Mucosa of stomach (tissue), 1 donor: Measurements from ENCODE around the gene EXD2.
"Not testable (repeated sequence)": the region's sequence is repeated elsewhere in the genome, so short reads cannot be mapped to it uniquely, and the experiment has no call there.

Source experiments
- H3K27me3 ChIP-seq: one replicate; pipeline ENCODE4 v1.7.0; 2013; ENCODE audit warnings: mild to moderate bottlenecking, low read length; ENCODE audit not compliant: control insufficient read depth, insufficient read depth
- H3K36me3 ChIP-seq: one replicate; pipeline ENCODE4 v1.7.0; 2013; ENCODE audit warnings: low read length; ENCODE audit not compliant: control insufficient read depth, insufficient read depth
- H3K4me1 ChIP-seq: one replicate; pipeline ENCODE4 v1.7.0; 2013; ENCODE audit warnings: mild to moderate bottlenecking, low read length; ENCODE audit not compliant: control insufficient read depth, insufficient read depth
- H3K4me3 ChIP-seq: one replicate; pipeline ENCODE4 v1.7.0; 2013; ENCODE audit warnings: low read length
- H3K9ac ChIP-seq: one replicate; pipeline ENCODE4 v1.7.0; 2013; ENCODE audit warnings: mild to moderate bottlenecking, low read length, moderate library complexity
- H3K9me3 ChIP-seq: one replicate; pipeline ENCODE4 v1.7.0; 2013; ENCODE audit warnings: mild to moderate bottlenecking, low read length, moderate library complexity; ENCODE audit not compliant: control insufficient read depth
- donor health status: Pancreatic carcinoma.

EXD2 gene

DNA sequence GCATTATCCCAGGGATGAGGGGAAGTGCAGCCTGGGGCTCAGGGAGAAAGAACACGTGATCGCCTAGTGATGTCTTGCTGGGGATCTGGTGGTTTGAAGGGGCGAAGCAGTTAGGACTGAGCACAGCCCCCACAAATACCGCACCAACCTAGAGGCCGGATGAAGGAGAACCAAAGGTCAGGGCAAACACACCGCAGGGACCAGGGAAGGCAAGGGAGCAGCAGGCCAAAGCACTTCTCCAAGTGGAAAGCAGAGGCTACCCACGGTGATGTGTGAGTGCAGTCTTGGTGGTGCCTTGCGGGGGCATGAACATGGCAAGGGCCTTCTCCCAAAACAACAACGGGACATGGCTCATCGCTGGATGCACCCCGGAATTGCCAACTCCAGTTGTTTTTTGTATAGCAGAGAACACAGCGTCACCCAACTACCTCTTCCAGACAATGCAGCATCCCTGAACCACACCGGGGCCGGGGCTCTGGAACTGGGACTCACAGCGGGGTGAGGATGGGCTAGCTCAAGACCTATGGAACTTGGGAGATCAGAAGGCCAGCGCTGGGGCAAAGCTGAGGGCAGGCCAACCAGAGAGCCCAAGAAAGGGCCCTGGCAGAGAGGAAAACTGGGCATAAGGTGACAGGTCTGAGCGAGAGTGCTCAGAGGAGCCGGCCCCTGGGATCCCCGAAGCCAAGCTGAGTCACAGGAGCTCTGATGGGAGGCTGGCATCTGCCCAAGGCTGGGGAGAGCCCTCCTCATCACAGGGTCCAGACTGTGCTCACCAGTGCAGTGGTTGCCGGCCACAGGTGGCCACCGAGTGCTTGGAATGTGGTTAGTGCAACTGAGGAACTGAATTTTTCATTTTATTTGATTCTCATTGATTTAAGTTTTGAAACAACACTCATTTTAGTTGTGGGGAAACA is 79.8 kb downstream of the EXD2 start:
- Histone ChIP-seq H3K27me3 (peaks cover 6% of the 10 kb centered on the region), H3K4me3 (no peak overlapping the region), H3K9me3 (no peaks in the 10 kb centered on the region), H3K9ac (no peak overlapping the region), H3K36me3 (no peaks in the 10 kb centered on the region), H3K4me1 (no peaks in the 10 kb centered on the region)

DNA sequence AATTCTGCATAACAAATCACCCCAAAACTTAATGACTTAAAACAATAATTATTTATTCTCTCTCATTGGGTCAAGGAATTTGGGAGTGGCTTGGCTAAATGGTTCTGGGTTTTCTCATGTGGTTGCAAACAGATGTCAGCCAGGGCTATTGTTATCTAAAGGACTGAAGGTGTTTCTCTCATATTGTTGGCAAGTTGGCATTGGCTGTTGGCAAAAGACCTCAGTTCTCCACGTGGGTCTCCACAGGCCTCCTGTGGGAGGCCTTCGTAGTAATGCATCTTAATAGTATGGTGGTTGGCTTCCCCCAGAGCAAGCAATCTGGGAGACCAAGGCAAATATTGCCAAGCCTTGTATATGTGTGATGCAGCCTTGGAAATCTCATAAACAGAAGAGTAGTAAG is 83.0 kb downstream of the EXD2 start:
- Histone ChIP-seq H3K36me3 (no peaks in the 10 kb centered on the region), H3K4me3 (no peak overlapping the region), H3K27me3 (no peaks in the 10 kb centered on the region), H3K9me3 (no peaks in the 10 kb centered on the region), H3K9ac (no peak overlapping the region), H3K4me1 (no peaks in the 10 kb centered on the region)

DNA sequence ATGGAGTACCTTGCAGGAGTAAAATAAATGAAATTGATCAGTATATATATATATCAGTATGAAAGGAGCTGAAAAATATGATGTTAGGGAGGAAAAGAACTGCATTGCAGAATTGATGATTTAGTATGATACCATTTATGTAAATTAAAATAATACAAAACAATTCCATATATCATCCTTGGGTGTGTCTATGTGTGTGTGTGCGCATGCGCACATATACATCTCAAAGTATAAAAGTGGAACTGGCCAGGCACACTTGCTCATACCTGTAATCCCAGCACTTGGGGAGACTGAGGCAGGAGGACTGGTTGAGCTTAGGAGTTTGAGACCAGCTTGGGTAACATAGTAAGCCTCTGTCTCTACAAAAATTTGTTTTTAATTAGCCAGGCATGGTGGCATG is 84.0 kb downstream of the EXD2 start:
- no peaks in the 10 kb centered on the region for H3K27me3 ChIP-seq
- H3K4me3 ChIP-seq = no peak overlapping the region
- H3K9me3 ChIP-seq = no peaks in the 10 kb centered on the region
- no peaks in the 10 kb centered on the region for H3K36me3 ChIP-seq
- H3K9ac ChIP-seq = no peak overlapping the region
- no peaks in the 10 kb centered on the region for H3K4me1 ChIP-seq

GRCh38 chr14:69277356-69277755 is 86.1 kb downstream of the EXD2 start:
- H3K4me1 ChIP-seq, H3K9me3 ChIP-seq, H3K9ac ChIP-seq, H3K36me3 ChIP-seq, H3K27me3 ChIP-seq, H3K4me3 ChIP-seq: not testable (repeated sequence)

- no peak overlapping the region for H3K4me3 ChIP-seq
- H3K4me1 ChIP-seq = no peaks in the 10 kb centered on the region
- no peaks in the 10 kb centered on the region for H3K36me3 ChIP-seq
- H3K27me3 ChIP-seq = peaks cover 5% of the 10 kb centered on the region
- no peaks in the 10 kb centered on the region for H3K9me3 ChIP-seq
- H3K9ac ChIP-seq = no peak overlapping the region
Measured at GRCh38 chr14:69280746-69281291, 89.5 kb downstream of the EXD2 start.

DNA sequence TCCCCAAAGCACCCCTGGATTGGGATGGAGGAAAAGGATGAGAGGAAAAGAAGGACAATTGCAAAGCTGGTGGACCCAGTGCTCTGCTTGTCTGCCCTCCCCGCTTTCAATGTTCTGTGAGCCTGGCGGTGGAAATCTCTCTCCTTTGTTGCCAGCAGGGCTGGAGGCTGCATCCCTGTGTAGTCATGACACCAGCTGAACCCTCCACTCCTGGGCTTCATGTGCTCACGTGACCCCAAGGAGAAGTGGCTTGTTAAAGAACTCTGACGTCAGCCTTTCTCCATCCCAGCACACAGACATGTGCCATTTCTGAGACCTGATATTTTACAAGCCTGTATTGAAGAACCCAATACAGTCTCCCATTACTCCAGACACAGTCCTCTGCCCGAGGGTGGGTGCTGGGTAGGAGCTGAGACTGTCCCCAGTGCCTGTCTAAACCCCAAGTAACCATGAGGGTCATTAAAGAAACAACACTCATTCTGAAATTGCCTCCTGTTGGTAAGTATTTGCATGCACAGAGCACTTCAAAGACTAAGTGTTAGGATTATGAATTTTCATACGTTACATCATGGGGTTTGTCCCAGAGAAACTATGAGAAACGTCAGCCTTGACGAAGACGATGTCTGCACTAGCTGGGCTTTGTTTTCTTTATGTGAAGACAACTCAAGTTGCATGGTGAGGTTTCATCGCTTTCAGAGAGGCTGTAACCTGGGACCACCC is 90.3 kb downstream of the EXD2 start:
- H3K27me3 ChIP-seq = peaks cover 5% of the 10 kb centered on the region

GRCh38 chr14:69282448-69282847 is 91.2 kb downstream of the EXD2 start:
- H3K9me3 ChIP-seq = no peaks in the 10 kb centered on the region
- no peaks in the 10 kb centered on the region for H3K4me1 ChIP-seq

More for the DNA sequence above, 90.3 kb downstream of the EXD2 start:
- Histone ChIP-seq H3K9ac (no peak overlapping the region), H3K36me3 (no peaks in the 10 kb centered on the region), H3K9me3 (no peaks in the 10 kb centered on the region), H3K4me1 (no peaks in the 10 kb centered on the region), H3K4me3 (no peak overlapping the region)

GRCh38 chr14:69284170-69284569 is 92.9 kb downstream of the EXD2 start:
- Histone ChIP-seq H3K4me3 (no peak overlapping the region), H3K4me1 (no peaks in the 10 kb centered on the region), H3K27me3 (peaks cover 5% of the 10 kb centered on the region), H3K36me3 (no peaks in the 10 kb centered on the region), H3K9me3 (no peaks in the 10 kb centered on the region), H3K9ac (no peak overlapping the region)

More at GRCh38 chr14:69282448-69282847, 91.2 kb downstream of the EXD2 start:
- Histone ChIP-seq H3K4me3 (no peak overlapping the region), H3K27me3 (peaks cover 5% of the 10 kb centered on the region), H3K36me3 (no peaks in the 10 kb centered on the region), H3K9ac (no peak overlapping the region)

DNA sequence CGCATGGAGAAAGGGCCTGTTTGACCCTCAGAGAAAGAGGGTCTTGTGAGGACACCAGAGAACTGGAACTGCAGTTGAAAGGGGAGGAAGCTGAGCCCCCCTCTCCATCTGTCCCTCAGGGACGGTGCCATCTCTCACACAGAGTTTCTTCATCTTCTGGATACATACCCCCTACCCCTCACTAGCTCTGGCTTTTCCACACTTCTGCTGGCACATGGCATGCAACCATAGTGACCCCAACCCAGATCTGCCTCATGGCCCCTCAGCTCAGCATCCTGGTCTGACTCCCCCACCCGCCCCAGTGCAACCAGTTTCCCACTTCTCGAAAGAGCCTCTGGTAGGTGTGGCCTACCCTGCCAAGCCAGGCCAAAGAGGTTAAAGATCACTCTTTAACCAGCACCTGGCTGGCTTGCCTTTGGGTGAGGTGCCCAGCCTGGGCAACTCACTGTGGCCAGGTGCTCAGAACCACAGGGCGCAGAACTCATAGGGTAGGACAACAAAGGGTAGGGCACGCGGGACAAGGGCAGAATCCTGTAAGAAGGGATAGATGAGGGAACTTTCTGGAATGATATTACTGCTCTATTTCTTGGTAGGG is 94.5 kb downstream of the EXD2 start:
- Histone ChIP-seq H3K9me3 (no peaks in the 10 kb centered on the region), H3K4me1 (no peaks in the 10 kb centered on the region), H3K36me3 (no peaks in the 10 kb centered on the region), H3K4me3 (no peak overlapping the region), H3K27me3 (peaks cover 5% of the 10 kb centered on the region), H3K9ac (no peak overlapping the region)

- Histone ChIP-seq H3K4me1 (no peaks in the 10 kb centered on the region), H3K36me3 (no peaks in the 10 kb centered on the region), H3K4me3 (no peak overlapping the region), H3K9me3 (no peaks in the 10 kb centered on the region), H3K9ac (no peak overlapping the region), H3K27me3 (no peaks in the 10 kb centered on the region)
Measured at GRCh38 chr14:69287098-69288010, 96.1 kb downstream of the EXD2 start.

DNA sequence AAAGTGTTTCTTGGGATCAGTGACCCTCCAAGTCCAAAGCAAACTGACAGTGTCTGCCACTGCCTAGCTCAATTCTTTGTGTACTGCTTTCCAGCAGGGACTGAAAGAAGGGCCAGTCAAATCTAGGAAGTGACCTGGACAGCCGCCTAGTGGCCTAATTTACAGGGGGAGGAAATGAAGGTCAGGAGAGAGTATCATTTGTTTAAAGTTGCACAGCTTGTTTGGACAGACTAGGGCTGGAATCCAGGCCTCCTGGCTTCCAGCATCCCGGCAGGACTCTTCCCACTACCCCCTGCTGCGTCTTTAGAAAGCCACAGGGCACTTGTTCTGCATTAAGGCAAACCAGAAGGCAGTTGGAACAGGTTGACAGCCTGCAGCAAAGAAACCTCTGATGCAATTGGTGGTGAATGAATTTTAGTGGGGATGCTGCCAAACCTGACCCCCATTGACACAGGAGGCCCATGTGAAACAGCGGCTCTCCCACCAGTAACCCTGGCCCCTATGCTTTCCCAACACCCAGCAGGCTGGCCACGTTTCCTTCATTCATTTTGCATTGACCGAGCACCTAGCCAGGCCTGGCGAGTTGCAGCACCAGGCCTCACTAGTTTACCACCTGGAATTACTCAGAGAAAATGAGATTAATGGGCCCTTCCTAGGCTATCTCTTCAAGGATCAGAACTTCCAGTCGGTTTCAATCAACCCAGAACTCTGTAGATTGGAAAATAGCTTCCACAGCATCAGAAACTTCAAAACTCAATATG is 96.9 kb downstream of the EXD2 start:
- Histone ChIP-seq H3K9ac (no peak overlapping the region), H3K27me3 (no peaks in the 10 kb centered on the region), H3K36me3 (no peaks in the 10 kb centered on the region), H3K4me3 (no peak overlapping the region), H3K9me3 (no peaks in the 10 kb centered on the region), H3K4me1 (no peaks in the 10 kb centered on the region)
